Mesothelial cell of epicardium (in vitro differentiated cells): ENCODE results near the gene RNF39. TPM values are rescaled to one million over a fixed set of nuclear protein-coding genes. Genes with fewer than 3 reads are reported as not detected.

Experiments
- DNase-seq, 2 experiments: peaks; one replicate each; pipeline ENCODE4 v3.0.0; 2021; ENCODE audit warnings: low spot score in 2 of 2; ENCODE audit not compliant: unreplicated experiment in 2 of 2
- H3K27ac Mint-ChIP-seq: 2 replicates; pipeline ENCODE4 v1.8.0; 2021; ENCODE audit warnings: mixed read lengths
- H3K27me3 Mint-ChIP-seq: 2 replicates; pipeline ENCODE4 v1.8.0; 2021; ENCODE audit warnings: low read depth, mixed read lengths
- H3K36me3 Mint-ChIP-seq: 2 replicates; pipeline ENCODE4 v1.8.0; 2021; ENCODE audit warnings: mixed read lengths
- H3K4me1 Mint-ChIP-seq: 2 replicates; pipeline ENCODE4 v1.8.0; 2021; ENCODE audit warnings: mixed read lengths
- H3K4me3 Mint-ChIP-seq: 2 replicates; pipeline ENCODE4 v1.8.0; 2021; ENCODE audit warnings: mild to moderate bottlenecking, moderate library complexity, mixed read lengths
- H3K9me3 Mint-ChIP-seq: 2 replicates; pipeline ENCODE4 v1.8.0; 2021; ENCODE audit warnings: mixed read lengths
- total RNA-seq: library from RNA; stranded (reverse); gene quantifications from 3 replicates; pipeline ENCODE4 v1.2.1, GENCODE V29; 2021
- TF ChIP-seq, protein P1 (sequence below): fragments of 200-600 bp; sonication (generic); IDR thresholded peaks from one replicate; pipeline ENCODE4 v1.5.0; 2021; ENCODE audit warnings: antibody characterized with exemption; ENCODE audit not compliant: unreplicated experiment

The RNF39 gene
- total RNA-seq, 1 donor from 2014 or later, result not detected

DNA sequence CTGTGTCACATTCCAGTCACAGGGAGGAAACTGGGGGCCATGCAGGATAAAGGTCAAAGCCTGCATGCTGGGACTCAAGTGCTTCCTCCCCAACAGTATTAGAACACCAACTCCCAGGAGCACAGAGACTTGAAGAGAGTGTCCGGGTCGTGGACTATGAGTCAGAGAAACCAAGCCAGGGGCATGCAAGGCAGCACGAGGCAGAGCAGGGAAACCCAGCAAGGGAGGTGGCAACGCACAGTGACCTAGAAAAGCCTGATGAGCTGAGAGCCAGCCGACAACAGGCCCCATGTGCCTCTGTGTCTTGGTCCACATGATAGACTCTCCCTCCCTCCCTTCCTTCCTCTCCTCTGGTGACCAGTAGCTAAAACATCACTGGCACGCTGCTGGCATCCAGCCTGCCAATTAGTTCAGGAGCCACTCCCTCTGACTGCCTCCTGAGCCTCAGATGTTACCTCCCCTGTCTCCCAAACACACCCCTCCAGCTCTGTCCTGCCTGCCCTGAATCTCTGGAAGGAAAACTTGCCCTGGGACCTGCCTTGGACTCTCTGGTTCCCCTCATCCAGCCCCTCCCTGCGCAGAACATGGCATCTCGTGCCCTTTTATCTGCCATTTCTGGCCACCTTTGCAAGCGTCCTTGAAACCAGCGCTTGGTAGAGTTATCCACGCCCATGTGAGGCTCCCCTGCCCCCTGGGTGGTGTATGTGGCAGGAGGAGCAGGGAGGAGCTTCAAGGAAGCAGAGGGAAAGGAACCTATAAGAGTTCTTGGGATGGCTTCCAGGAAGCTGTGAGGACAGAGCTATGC is 16.2 kb upstream of the RNF39 start:
- peaks cover 90% of the 10 kb centered on the region for H3K27me3 Mint-ChIP-seq
- TF ChIP-seq, protein P1, sequence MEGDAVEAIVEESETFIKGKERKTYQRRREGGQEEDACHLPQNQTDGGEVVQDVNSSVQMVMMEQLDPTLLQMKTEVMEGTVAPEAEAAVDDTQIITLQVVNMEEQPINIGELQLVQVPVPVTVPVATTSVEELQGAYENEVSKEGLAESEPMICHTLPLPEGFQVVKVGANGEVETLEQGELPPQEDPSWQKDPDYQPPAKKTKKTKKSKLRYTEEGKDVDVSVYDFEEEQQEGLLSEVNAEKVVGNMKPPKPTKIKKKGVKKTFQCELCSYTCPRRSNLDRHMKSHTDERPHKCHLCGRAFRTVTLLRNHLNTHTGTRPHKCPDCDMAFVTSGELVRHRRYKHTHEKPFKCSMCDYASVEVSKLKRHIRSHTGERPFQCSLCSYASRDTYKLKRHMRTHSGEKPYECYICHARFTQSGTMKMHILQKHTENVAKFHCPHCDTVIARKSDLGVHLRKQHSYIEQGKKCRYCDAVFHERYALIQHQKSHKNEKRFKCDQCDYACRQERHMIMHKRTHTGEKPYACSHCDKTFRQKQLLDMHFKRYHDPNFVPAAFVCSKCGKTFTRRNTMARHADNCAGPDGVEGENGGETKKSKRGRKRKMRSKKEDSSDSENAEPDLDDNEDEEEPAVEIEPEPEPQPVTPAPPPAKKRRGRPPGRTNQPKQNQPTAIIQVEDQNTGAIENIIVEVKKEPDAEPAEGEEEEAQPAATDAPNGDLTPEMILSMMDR, result no peak
- H3K4me1 Mint-ChIP-seq, result no peaks in the 10 kb centered on the region
- no peak overlapping the region for H3K27ac Mint-ChIP-seq
- H3K4me3 Mint-ChIP-seq, result no peak overlapping the region
- no peaks in the 10 kb centered on the region for H3K36me3 Mint-ChIP-seq
- no peaks in the 10 kb centered on the region for H3K9me3 Mint-ChIP-seq
- no peak for DNase-seq

DNA sequence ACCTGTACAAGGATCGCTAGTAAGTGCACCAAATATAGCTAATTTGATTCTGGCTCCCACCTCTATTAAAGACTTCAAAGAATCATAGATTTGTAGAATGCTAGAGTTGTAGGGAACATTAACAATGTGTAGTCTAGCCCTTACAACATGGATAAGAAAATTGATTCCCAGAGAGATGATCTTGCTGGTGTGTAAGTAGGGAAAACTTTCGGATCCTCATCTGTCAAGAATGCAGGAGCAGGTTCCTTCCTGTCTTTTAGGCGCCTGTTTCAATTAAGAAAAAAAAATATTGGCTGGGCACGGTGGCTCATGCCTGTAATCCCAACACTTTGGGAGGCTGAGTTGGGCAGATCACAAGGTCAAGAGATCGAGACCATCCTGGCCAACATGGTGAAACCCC is 12.3 kb upstream of the RNF39 start:
- H3K27ac Mint-ChIP-seq, result no peak overlapping the region
- H3K4me3 Mint-ChIP-seq, result no peak overlapping the region
- DNase-seq, result no peak
- TF ChIP-seq, protein P1, result no peak
- H3K27me3 Mint-ChIP-seq, result peaks cover 72% of the 10 kb centered on the region
- no peaks in the 10 kb centered on the region for H3K4me1 Mint-ChIP-seq
- no peaks in the 10 kb centered on the region for H3K9me3 Mint-ChIP-seq
- H3K36me3 Mint-ChIP-seq, result no peaks in the 10 kb centered on the region

DNA sequence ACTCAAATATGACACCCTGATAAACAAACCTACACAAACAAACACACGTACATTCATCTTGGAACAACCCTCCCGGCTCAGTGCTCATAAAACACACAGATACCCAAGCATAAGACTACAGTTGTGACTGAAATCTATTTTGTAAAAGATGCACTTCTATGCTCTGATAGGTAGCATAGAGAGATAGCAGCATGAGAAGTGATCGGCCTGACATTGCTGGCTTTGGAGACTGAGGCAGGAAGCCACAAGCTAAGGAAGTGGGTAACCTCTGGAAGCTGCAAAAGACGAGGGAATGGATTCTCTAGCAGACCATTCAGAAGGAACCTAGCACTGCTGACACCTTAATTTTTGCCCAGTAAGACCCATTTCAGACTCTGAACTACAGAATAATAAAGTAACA is 1.6 kb upstream of the RNF39 start:
- no peak overlapping the region for H3K27ac Mint-ChIP-seq
- H3K9me3 Mint-ChIP-seq, result no peaks in the 10 kb centered on the region
- H3K4me1 Mint-ChIP-seq, result peaks cover 11% of the 10 kb centered on the region
- DNase-seq, result no peak
- peaks cover 82% of the 10 kb centered on the region for H3K27me3 Mint-ChIP-seq
- H3K36me3 Mint-ChIP-seq, result peaks cover 2% of the 10 kb centered on the region
- TF ChIP-seq, protein P1, result no peak
- H3K4me3 Mint-ChIP-seq, result no peak overlapping the region

DNA sequence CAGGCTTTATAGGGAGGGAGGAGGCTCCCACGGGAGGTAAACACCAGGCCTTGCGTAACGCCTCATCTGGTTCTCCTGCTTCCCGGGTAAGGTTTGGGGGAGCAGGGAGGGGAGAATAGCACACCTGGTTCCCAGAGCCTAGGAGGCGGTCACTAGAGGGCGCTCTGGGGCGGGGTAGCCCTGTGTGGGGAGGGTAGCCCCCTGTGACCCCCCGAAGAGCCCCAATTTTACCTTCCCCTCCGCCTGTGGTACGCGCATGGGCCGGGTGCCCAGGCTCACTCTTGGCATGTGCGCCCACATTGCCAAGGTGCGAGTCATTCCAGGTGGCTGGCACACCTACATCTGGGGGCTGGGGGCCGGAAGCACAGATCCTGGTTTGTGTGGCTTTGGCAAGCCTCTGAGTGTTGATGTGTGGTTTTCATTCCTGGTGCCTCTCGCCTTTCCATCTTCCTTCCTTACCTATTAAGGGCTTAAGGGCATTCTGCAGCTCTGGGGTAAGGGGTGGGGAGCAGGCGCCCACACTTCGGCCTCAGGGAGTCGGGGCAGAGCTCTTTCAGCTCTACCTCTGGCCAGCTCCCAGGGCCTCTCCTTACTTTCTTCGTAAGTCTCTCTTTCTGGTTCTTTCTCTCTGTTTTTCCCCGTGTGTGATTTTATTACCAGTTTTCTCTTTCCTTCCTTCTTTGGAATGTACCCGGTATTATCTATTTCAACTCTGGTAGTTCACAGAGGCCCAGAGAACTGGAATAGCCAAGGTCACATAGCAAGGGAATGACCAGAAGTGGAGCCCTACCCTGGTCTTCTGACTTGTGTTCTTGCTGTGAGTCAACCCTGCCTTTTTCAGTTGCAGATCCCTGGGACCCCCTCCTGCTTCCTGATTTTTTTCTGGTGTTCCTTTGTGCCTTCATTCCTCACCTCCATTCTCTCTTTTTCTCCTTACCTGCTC is 492 bp upstream of the RNF39 start:
- Mint-ChIP-seq H3K27me3 (peaks cover 92% of the 10 kb centered on the region), H3K4me1 (peaks cover 18% of the 10 kb centered on the region), H3K36me3 (peaks cover 3% of the 10 kb centered on the region), H3K4me3 (peak overlapping the region; percentile 61), H3K9me3 (no peaks in the 10 kb centered on the region), H3K27ac (no peak overlapping the region)
- DNase-seq, result no peak
- TF ChIP-seq, protein P1, result no peak

DNA sequence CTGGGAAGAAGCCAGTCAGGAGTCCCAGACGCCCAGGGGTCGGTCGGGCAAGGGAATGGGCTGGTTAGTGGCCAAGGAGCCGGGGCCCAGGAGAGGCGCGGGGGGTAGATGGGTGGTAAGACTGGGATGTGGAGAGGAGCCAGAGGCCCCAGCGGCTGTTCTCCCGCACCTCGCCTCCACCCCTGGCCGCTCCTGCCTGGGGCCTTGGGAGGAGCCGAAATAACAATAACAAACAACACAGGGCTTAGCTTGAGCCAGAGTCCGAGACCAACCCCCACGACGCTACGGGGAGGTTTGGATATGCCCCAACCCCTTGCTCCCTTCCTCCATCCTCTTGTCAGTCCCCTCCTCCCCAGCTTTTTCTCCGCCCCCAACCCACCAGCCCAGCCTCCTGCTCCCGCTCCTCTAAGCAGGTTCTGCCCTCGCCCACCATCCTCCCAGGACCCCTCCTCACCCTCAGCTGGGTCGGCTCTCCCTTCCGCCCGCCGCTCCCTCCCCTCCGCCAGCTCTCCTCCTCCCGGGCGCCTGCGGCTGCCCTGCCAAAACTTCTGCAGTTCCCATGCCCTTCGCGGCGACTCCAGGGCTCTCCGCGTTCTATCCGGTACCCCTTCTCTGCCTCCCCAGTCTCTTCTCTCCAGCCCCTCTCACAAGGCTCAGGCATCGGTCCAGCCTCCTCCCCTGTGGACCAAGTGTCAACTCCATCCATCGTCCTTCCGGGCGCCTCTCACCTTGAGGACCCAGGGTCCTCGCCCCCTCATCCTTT is 1.1 kb downstream of the RNF39 start:
- no peak overlapping the region for H3K27ac Mint-ChIP-seq
- peaks cover 15% of the 10 kb centered on the region for H3K36me3 Mint-ChIP-seq
- H3K9me3 Mint-ChIP-seq, result no peaks in the 10 kb centered on the region
- DNase-seq, result no peak
- H3K4me3 Mint-ChIP-seq, result peak overlapping the region; percentile 58
- H3K27me3 Mint-ChIP-seq, result peaks cover 97% of the 10 kb centered on the region
- TF ChIP-seq, protein P1, result no peak
- H3K4me1 Mint-ChIP-seq, result peaks cover 22% of the 10 kb centered on the region
